Neutrophil (primary cell): Measurements from ENCODE around the gene MYBBP1A.

Source experiments
- H3K27ac ChIP-seq: fragments of 200-600 bp; sonication (generic); 2 replicates; pipeline ENCODE4 v1.5.1; 2016; ENCODE audit warnings: mild to moderate bottlenecking, moderate library complexity
- H3K27me3 ChIP-seq: fragments of 200-600 bp; sonication (generic); 2 replicates; pipeline ENCODE4 v1.6.0; 2016; ENCODE audit warnings: mild to moderate bottlenecking
- H3K36me3 ChIP-seq: fragments of 200-600 bp; sonication (generic); 2 replicates; pipeline ENCODE4 v1.5.1; 2017
- H3K4me1 ChIP-seq, 2 experiments: fragments of 200-600 bp in 1 of 2; sonication (generic) in 1 of 2; 1 replicate in 1 of 2; 2 replicates in 1 of 2; pipeline versions ENCODE4 v1.5.1 to v1.6.1; 2013 to 2016; ENCODE audit warnings: low read depth in 1 of 2, low read length in 1 of 2, mild to moderate bottlenecking in 1 of 2, moderate library complexity in 1 of 2; ENCODE audit not compliant: control insufficient read depth in 1 of 2, insufficient read depth in 1 of 2
- H3K4me3 ChIP-seq, 2 experiments: fragments of 200-600 bp in 1 of 2; sonication (generic) in 1 of 2; 1 replicate in 1 of 2; 2 replicates in 1 of 2; pipeline ENCODE4 v1.5.1; 2013 to 2016; ENCODE audit warnings: low read depth in 1 of 2, low read length in 1 of 2, mild to moderate bottlenecking in 1 of 2, moderate library complexity in 1 of 2
- H3K9me3 ChIP-seq: fragments of 200-600 bp; sonication (generic); 2 replicates; pipeline ENCODE4 v1.5.1; 2016
- CTCF ChIP-seq: fragments of 200-600 bp; sonication (generic); IDR thresholded peaks from 2 replicates; pipeline ENCODE4 v1.5.1; 2016; ENCODE audit warnings: antibody characterized with exemption

Gene MYBBP1A

DNA sequence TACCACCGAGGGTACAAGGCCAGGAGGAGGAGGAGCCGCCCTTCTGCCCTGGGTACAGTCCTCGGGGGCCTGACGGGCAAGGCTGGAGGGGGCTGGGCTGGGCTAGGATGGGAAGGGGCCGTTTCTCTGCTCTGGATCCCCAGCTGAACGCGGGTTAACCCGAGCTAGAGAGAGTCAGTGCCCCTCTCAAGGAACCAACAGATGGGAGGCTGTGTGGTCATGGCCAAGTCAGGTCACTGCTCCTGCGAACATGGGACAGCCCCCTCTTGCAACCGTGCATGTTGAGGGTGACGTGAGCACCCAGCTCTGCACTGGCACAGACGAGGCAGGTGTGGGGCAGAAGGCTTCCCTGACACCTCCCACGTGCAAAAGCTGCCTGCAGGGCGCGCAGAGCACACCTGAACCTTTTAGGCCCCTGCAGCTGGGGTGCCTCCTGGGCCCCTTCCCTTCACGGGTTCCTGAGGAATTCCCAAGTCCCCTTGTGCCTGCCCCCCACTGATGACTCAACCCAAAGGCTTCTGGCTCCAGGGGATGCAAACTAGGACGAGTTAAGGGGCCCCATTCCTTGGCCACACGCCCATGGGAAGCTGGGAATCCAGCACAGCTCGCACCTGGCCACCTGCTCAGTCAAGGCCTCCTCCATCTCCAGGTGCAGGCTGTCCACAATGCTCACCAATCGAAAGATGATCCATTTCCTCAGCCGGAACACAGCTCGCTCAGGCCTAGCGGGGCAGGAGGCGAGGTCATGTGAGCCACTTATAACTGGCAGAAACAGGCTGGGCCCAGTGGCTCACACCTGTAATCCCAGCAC lies 6.3 kb downstream of the MYBBP1A start:
- Histone ChIP-seq H3K4me1 (no peaks in the 10 kb centered on the region), H3K27me3 (no peaks in the 10 kb centered on the region), H3K36me3 (peaks cover 16% of the 10 kb centered on the region), H3K9me3 (no peaks in the 10 kb centered on the region), H3K27ac (no peak overlapping the region), H3K4me3 (no peak overlapping the region)
- TF ChIP-seq CTCF = no peak

DNA sequence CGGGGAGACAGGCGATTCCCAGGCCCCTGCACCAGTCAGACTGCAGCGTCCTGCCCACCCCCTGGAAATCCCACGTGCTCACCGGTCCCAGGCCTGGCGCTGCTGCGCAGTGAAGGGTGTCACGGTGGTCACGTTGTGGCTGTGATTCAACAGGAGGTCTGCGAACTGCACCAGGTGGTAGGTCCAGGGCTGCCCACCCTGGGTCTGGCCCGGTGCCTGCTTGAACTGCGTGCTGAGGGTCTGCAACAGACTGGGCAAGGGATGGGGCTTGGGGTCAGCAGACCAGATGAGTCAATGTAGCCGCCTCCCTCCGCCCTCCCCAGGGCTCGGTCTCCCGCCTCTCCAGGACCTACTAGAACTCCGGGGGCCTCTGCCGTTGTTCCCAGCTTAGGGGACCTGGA lies 7.1 kb downstream of the MYBBP1A start:
- Histone ChIP-seq H3K9me3 (no peaks in the 10 kb centered on the region), H3K27me3 (no peaks in the 10 kb centered on the region), H3K4me3 (no peak overlapping the region), H3K36me3 (peaks cover 16% of the 10 kb centered on the region), H3K27ac (no peak overlapping the region), H3K4me1 (no peaks in the 10 kb centered on the region)
- no peak for TF ChIP-seq CTCF

DNA sequence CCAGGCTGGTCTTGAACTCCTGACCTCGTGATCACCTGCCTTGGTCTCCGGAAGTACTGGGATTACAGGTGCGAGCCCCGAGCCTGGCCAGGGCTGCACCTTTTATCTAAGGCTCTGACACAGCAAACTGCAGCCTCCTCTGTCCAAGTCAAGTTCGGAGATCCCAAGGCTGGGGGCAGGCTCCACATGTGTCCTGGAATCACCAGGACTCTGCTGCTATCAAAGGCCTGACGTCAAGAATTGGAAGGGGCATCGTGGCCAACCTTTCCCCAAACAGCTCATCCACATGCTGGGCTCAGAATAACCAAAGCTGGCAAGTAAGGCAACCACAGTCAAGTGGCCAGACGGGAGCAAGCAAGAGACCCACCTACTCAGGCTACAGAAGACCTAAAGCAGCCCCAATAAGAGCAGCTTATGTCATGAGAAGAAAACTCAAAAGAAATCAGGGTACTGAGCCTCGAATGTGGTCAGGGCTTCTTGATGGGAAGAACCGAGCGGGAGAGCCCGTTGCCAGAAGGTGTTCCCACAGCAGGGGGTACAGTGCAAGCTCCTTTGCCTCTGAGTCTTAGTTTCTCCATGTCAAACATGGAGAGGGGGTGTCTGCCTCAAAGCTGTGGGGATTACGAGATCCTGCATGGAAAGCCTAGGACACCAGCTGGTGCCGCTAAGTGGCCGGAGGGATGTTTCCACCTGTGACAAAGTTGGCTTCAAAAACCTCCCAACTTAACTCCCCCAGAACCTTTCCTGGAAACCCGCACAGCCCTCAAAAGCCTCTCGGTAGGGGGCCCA lies 7.9 kb downstream of the MYBBP1A start:
- Histone ChIP-seq H3K36me3 (peaks cover 22% of the 10 kb centered on the region), H3K27ac (no peak overlapping the region), H3K4me1 (no peaks in the 10 kb centered on the region), H3K9me3 (no peaks in the 10 kb centered on the region), H3K27me3 (no peaks in the 10 kb centered on the region), H3K4me3 (no peak overlapping the region)
- TF ChIP-seq CTCF = no peak

GRCh38 chr17:4545217-4545951 lies 9.8 kb downstream of the MYBBP1A start:
- Histone ChIP-seq H3K36me3 (peaks cover 22% of the 10 kb centered on the region), H3K4me1 (peaks cover 2 to 7% of the 10 kb centered on the region in 2 experiments), H3K27ac (no peak overlapping the region), H3K4me3 (no peak overlapping the region), H3K9me3 (no peaks in the 10 kb centered on the region), H3K27me3 (no peaks in the 10 kb centered on the region)
- TF ChIP-seq CTCF = no peak

DNA sequence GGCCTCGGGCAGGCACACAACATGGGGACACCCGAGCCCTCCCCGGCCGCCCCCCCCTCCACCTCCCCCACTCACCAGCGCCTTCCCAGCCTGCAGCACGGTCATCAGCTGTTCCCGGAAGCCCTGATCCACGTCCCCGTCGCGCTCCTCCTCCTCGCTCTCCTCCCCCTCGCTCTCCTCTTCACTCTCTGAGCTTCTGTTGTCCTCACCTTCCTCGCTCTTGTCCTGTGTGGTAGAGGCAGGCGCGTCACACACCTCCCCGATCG lies 10.3 kb downstream of the MYBBP1A start:
- Histone ChIP-seq H3K9me3 (no peaks in the 10 kb centered on the region), H3K4me3 (no peak overlapping the region), H3K36me3 (peaks cover 22% of the 10 kb centered on the region), H3K27ac (no peak overlapping the region), H3K4me1 (peaks cover 3 to 8% of the 10 kb centered on the region in 2 experiments), H3K27me3 (no peaks in the 10 kb centered on the region)
- TF ChIP-seq CTCF = no peak
